ENCODE data around the gene PAX5. TPM values are rescaled to one million over a fixed set of nuclear protein-coding genes. Genes with fewer than 3 reads are reported as not detected.
A peak's percentile ranks its signal among the peaks of the same experiment; 100 is the strongest.

The PAX5 gene
- total RNA-seq, 1 experiment from 2014 or later, result 0.39 TPM

GRCh38 chr9:36818242-36818938 is 215.7 kb downstream of the PAX5 start:
- peaks cover 12% of the 10 kb centered on the region; the same call in 1 of the 2 replicates for H3K27me3 Mint-ChIP-seq (ENCODE audit: low read depth)
- no peak overlapping the region for H2BK15ac ChIP-seq (ENCODE audit: low read depth, low read length)
- H3K36me3 Mint-ChIP-seq (ENCODE audit: insufficient read depth in 1 of 3, low read depth in 3 of 3), result no peaks in the 10 kb centered on the region
- no peak overlapping the region for H3K27ac ChIP-seq (ENCODE audit: insufficient read length, low read depth, low read length)
- H3K14ac ChIP-seq (ENCODE audit: insufficient read depth, low read length), result peak overlapping the region; percentile 73
- peak overlapping the region in 1 of 2 experiments; percentile 52; a peak in 3 of 5 replicates for H3K4me3 Mint-ChIP-seq
- no peak overlapping the region for H2AK5ac ChIP-seq (ENCODE audit: insufficient read length, low read length)
- no peak overlapping the region for H4K8ac ChIP-seq (replicated peaks; ENCODE audit: insufficient read length, low read depth, low read length)
- H3K9ac ChIP-seq (ENCODE audit: extremely low read depth, insufficient read length, low read length), result no peak overlapping the region
- no peak overlapping the region for H4K91ac ChIP-seq (ENCODE audit: insufficient read length, low read depth, low read length)
- no peak overlapping the region for H2BK120ac ChIP-seq (ENCODE audit: low read depth, low read length, poor library complexity, severe bottlenecking)
- no peaks in the 10 kb centered on the region for H3K79me1 ChIP-seq (ENCODE audit: insufficient read depth, low read depth, low read length, poor library complexity, severe bottlenecking)
- no peak for TF ChIP-seq CTCF (conservative IDR thresholded peaks at IDR 0.05)
- no peak overlapping the region for H3K18ac ChIP-seq (ENCODE audit: insufficient read length, low read depth, low read length)
- H3K79me2 ChIP-seq (ENCODE audit: insufficient read depth, low read length), result no peaks in the 10 kb centered on the region
- no peak overlapping the region for H2BK20ac ChIP-seq (ENCODE audit: low read depth, low read length, poor library complexity, severe bottlenecking)
- no peaks in the 10 kb centered on the region for H3K9me3 ChIP-seq (ENCODE audit: control insufficient read depth, low read depth, low read length)
- WGBS (ENCODE audit: extremely low coverage, insufficient read length, low lambda C conversion rate), result no CpG with 5 or more reads among the region's 32 CpGs
- no peak overlapping the region for H4K5ac ChIP-seq (ENCODE audit: insufficient read length, low read depth, low read length)
- H3K27ac Mint-ChIP-seq, result no peak overlapping the region
- H2BK12ac ChIP-seq (ENCODE audit: insufficient read length, low read depth, low read length), result no peak overlapping the region
- DNase-seq, result peak; percentile 44
- H2AFZ ChIP-seq (ENCODE audit: low read length), result no peak overlapping the region
- no peak overlapping the region for H3K56ac ChIP-seq (ENCODE audit: insufficient read length, low read depth, low read length)
- H3K9me3 Mint-ChIP-seq, result no peaks in the 10 kb centered on the region; a peak in 3 of 5 replicates
- H3K27me3 ChIP-seq (ENCODE audit: insufficient read depth, low read length), result peaks cover 3% of the 10 kb centered on the region; the same call in 1 of the 2 replicates
- H2BK5ac ChIP-seq (ENCODE audit: insufficient read length, low read length), result no peak overlapping the region
- H3K4ac ChIP-seq (ENCODE audit: low read depth, low read length), result no peak overlapping the region
- peak overlapping the region; percentile 89 for H3K4me2 ChIP-seq (ENCODE audit: insufficient read depth, insufficient read length, low read length)
- H3T11ph ChIP-seq (ENCODE audit: low read length), result no peak overlapping the region
- H3K23ac ChIP-seq (ENCODE audit: insufficient read length, low read depth, low read length), result no peak overlapping the region
- H3K4me1 Mint-ChIP-seq, result peaks cover 17 to 33% of the 10 kb centered on the region in 2 experiments
- H3K23me2 ChIP-seq (ENCODE audit: insufficient read length, low read depth, low read length, poor library complexity, severe bottlenecking), result peaks cover 7% of the 10 kb centered on the region
- H3K4me1 ChIP-seq (ENCODE audit: insufficient read depth, low read length), result peaks cover 4% of the 10 kb centered on the region; the same call in 1 of the 2 replicates
- H4K20me1 ChIP-seq (ENCODE audit: control insufficient read depth, insufficient read depth, insufficient read length), result no peaks in the 10 kb centered on the region
